Gastrocnemius medialis (tissue), 4 donors: ENCODE data around the gene TRIM34.

Experiments used
- CTCF ChIP-seq, 5 experiments: fragments of 450-650 bp in 3 of 5; fragments of 200-600 bp in 2 of 5; sonication (generic) in 2 of 5; IDR thresholded peaks in 4 of 5; conservative IDR thresholded peaks in 1 of 5; 1 replicate in 4 of 5; 2 replicates in 1 of 5; pipeline ENCODE4 v1.5.1; 2016 to 2019; ENCODE audit warnings: antibody characterized with exemption in 5 of 5, mild to moderate bottlenecking in 3 of 5, moderate library complexity in 3 of 5
- POLR2A ChIP-seq, 2 donors: fragments of 450-650 bp; IDR thresholded peaks; one replicate each; pipeline ENCODE4 v1.6.1; 2017; ENCODE audit warnings: antibody characterized with exemption in 2 of 2, mild to moderate bottlenecking in 2 of 2, moderate library complexity in 2 of 2

- TF ChIP-seq CTCF (IDR thresholded peaks at IDR 0.05 in 4 of 5, conservative IDR thresholded peaks at IDR 0.05 in 1 of 5) (no peak), POLR2A (IDR thresholded peaks at IDR 0.05) (no peak)
These were observed 55.0 kb downstream of the TRIM34 start for GRCh38 chr11:5679811-5680210.
